HepG2 (cell line): ENCODE measurements around the gene IL1RL1. TPM values are rescaled to one million over a fixed set of nuclear protein-coding genes. Genes with fewer than 3 reads are reported as not detected.
A peak's percentile ranks its signal among the peaks of the same experiment; 100 is the strongest.

ENCODE experiments used
- ATAC-seq: fragments of 200-7000 bp; cut with Tn5 transposase; 3 replicates; pipeline ENCODE4 v1.9.1; 2020; ENCODE audit warnings: mild to moderate bottlenecking, moderate library complexity
- BruUV-seq: library from RNA; stranded (reverse); fragments of 400-500 nt; replicated peaks from 2 replicates; lab custom pipeline; 2021; lab: Mats Ljungman, UMichigan
- CTCF ChIA-PET: fragments of 300-600 bp; formaldehyde crosslinking; extraction: SDS; loops from one replicate; lab custom pipeline; 2021; ENCODE audit warnings: low total read pairs, inconsistent platforms, low intra/inter-chr PET ratio; lab: Yijun Ruan, JAX
- POLR2A ChIA-PET: fragments of 350-600 bp; sonication (Branson Sonifier 250); formaldehyde crosslinking; loops from one replicate; lab custom pipeline; 2020; ENCODE audit warnings: antibody characterized with exemption, inconsistent platforms; lab: Yijun Ruan, JAX
- DNase-seq: peaks from one replicate; pipeline ENCODE4 v3.0.0-alpha.2; 2015; ENCODE audit warnings: low spot score
- FAIRE-seq: peaks from 3 replicates; lab custom pipeline; 2011; peaks lifted over from hg19 to GRCh38; lab: Jason Lieb, UNC
- H2AFZ ChIP-seq: one replicate; pipeline ENCODE4 v1.6.1; 2011; ENCODE audit warnings: low read length, inconsistent platforms
- H3K27ac ChIP-seq: fragments of 300-600 bp; 3 replicates; pipeline ENCODE4 v1.8.0; 2011; ENCODE audit warnings: mixed run types, mild to moderate bottlenecking, mixed read lengths, low read length, inconsistent platforms; ENCODE audit not compliant: insufficient read depth; ENCODE audit errors: extremely low read length
- H3K27me3 ChIP-seq, 2 experiments: fragments of 200-600 bp in 1 of 2; 2 replicates in 1 of 2; 3 replicates in 1 of 2; pipeline versions ENCODE4 v1.6.0 to v1.8.0; 2011; ENCODE audit warnings: low read length in 2 of 2, mild to moderate bottlenecking in 2 of 2, moderate library complexity in 2 of 2, inconsistent platforms in 1 of 2; ENCODE audit not compliant: insufficient read depth in 2 of 2, control insufficient read depth in 1 of 2
- H3K36me3 ChIP-seq, 2 experiments: fragments of 200-600 bp in 1 of 2; replicated peaks in 1 of 2; 2 replicates in 1 of 2; 3 replicates in 1 of 2; pipeline versions ENCODE4 v1.5.1 to v1.8.0; 2011; ENCODE audit warnings: low read length in 2 of 2, inconsistent platforms in 1 of 2; ENCODE audit not compliant: insufficient read depth in 2 of 2, control insufficient read depth in 1 of 2
- H3K4me1 ChIP-seq: 2 replicates; pipeline ENCODE4 v1.5.1; 2012; ENCODE audit warnings: low read length, inconsistent platforms; ENCODE audit not compliant: insufficient read depth
- H3K4me2 ChIP-seq: 2 replicates; pipeline ENCODE4 v1.6.0; 2011; ENCODE audit warnings: low read depth, low read length, inconsistent platforms
- H3K4me3 ChIP-seq, 3 experiments: fragments of 200-600 bp in 1 of 3; sonication (generic), shearing (Covaris generic) in 1 of 3; replicated peaks in 1 of 3; 2 replicates each; pipeline ENCODE4 v1.5.1; 2011 to 2016; ENCODE audit warnings: low read length in 3 of 3, inconsistent platforms in 2 of 3, low read depth in 2 of 3, mild to moderate bottlenecking in 2 of 3, control low read depth in 1 of 3, mixed read lengths in 1 of 3; ENCODE audit not compliant: insufficient read depth in 1 of 3
- H3K79me2 ChIP-seq: one replicate; pipeline ENCODE4 v1.6.1; 2011; ENCODE audit warnings: low read length, inconsistent platforms; ENCODE audit not compliant: insufficient read depth
- H3K9ac ChIP-seq: 2 replicates; pipeline ENCODE4 v1.6.0; 2011; ENCODE audit warnings: mild to moderate bottlenecking, low read depth, low read length, inconsistent platforms; ENCODE audit not compliant: insufficient read depth
- H3K9me3 ChIP-seq: 2 replicates; pipeline ENCODE4 v1.5.1; 2012; ENCODE audit warnings: mild to moderate bottlenecking, low read length
- H4K20me1 ChIP-seq: 2 replicates; pipeline ENCODE4 v1.6.0; 2011; ENCODE audit warnings: inconsistent platforms, mild to moderate bottlenecking, low read length, moderate library complexity; ENCODE audit not compliant: insufficient read depth
- CAMTA2 ChIP-seq: sonication (generic); formaldehyde crosslinking; IDR thresholded peaks from 2 replicates; pipeline ENCODE4 v1.4.0; 2020; ENCODE audit warnings: mild to moderate bottlenecking, missing genetic modification reagents, borderline replicate concordance
- CBX1 ChIP-seq: IDR thresholded peaks from one replicate; pipeline ENCODE4 v1.6.1; 2016; ENCODE audit warnings: antibody characterized with exemption, low read depth
- PCBP1 ChIP-seq: fragments of 200-400 bp; formaldehyde crosslinking; IDR thresholded peaks from 2 replicates; pipeline ENCODE4 v1.6.1; 2017; ENCODE audit warnings: mild to moderate bottlenecking, low read depth, low read length, borderline replicate concordance
- SP4 ChIP-seq: sonication (generic); formaldehyde crosslinking; IDR thresholded peaks from 2 replicates; pipeline ENCODE4 v1.8.1; 2023; ENCODE audit warnings: mild to moderate bottlenecking, missing genetic modification reagents
- TBX2 ChIP-seq: sonication (generic); formaldehyde crosslinking; IDR thresholded peaks from 2 replicates; pipeline ENCODE4 v1.5.0; 2020; ENCODE audit warnings: missing genetic modification reagents, mild to moderate bottlenecking, borderline replicate concordance
- YY1 ChIP-seq: IDR thresholded peaks from 2 replicates; pipeline ENCODE4 v1.6.1; 2011; ENCODE audit warnings: low read length, low read depth, moderate library complexity, mild to moderate bottlenecking; ENCODE audit not compliant: insufficient read depth, insufficient replicate concordance
- ZNF12 ChIP-seq: sonication (generic); formaldehyde crosslinking; IDR thresholded peaks from 2 replicates; pipeline ENCODE4 v1.5.0; 2020; ENCODE audit warnings: missing genetic modification reagents
- ZNF460 ChIP-seq: sonication (generic); formaldehyde crosslinking; IDR thresholded peaks from 2 replicates; pipeline ENCODE4 v1.5.1; 2020; ENCODE audit warnings: missing genetic modification reagents, mild to moderate bottlenecking, borderline replicate concordance
- ZNF616 ChIP-seq: sonication (generic); formaldehyde crosslinking; IDR thresholded peaks from 2 replicates; pipeline ENCODE4 v1.5.0; 2020; ENCODE audit warnings: low read depth, mild to moderate bottlenecking, missing genetic modification reagents
- ZNF629 ChIP-seq: sonication (generic); formaldehyde crosslinking; conservative IDR thresholded peaks from 2 replicates; pipeline ENCODE4 v1.5.0; 2020; ENCODE audit warnings: missing genetic modification reagents
- WGBS: methylation state at CpG from one replicate; pipeline ENCODE4 v1.1.6; 2017; ENCODE audit warnings: low lambda C conversion rate; 5-methylcytosine and 5-hydroxymethylcytosine counted together
- in situ Hi-C: cut with HindIII; loops from 2 replicates; pipeline ENCODE4 v1.10.0; 2017; ENCODE audit warnings: low pct_unique_long_range_greater_than_20kb; ENCODE audit not compliant: extremely low pct_ligation_motif_present
- intact Hi-C: fragments of 100-400 bp; cut with micrococcal nuclease; formaldehyde crosslinking; loops from one replicate; pipeline ENCODE4 v1.10.0; 2022; ENCODE audit not compliant: unreplicated experiment
- polyA plus RNA-seq, 8 experiments: library from polyadenylated mRNA; depleted of rRNA in 3 of 8; stranded (reverse) in 7 of 8; unstranded in 1 of 8; fragments of >200 nt; fragmentation: Illumina TruSeq in 4 of 8; extraction: Trizol in 4 of 8; gene quantifications; 2 replicates each; pipeline versions ENCODE4 v1.2.1 to v1.2.3, GENCODE V29; 2011 to 2016; ENCODE audit warnings: low read depth in 4 of 8, missing spikeins in 1 of 8, mixed read lengths in 1 of 8; ENCODE audit not compliant: insufficient read depth in 1 of 8
- total RNA-seq, 5 experiments: library from RNA; depleted of rRNA; stranded (reverse); fragments of >200 nt; fragmentation: Illumina TruSeq; extraction: Trizol; gene quantifications; 2 replicates each; pipeline ENCODE4 v1.2.3, GENCODE V29; 2016; ENCODE audit warnings: low read depth in 1 of 5
- TF ChIP-seq, protein P1 (sequence below): sonication (generic); formaldehyde crosslinking; IDR thresholded peaks from 2 replicates; pipeline ENCODE4 v1.5.1; 2020; ENCODE audit warnings: missing genetic modification reagents, mild to moderate bottlenecking, borderline replicate concordance

IL1RL1 gene
- total and polyA plus RNA-seq, 2 of the 13 experiments (the other 11 are each of a cell fraction or from before 2014, with no cell fraction given) = 0.02 to 0.03 TPM

DNA sequence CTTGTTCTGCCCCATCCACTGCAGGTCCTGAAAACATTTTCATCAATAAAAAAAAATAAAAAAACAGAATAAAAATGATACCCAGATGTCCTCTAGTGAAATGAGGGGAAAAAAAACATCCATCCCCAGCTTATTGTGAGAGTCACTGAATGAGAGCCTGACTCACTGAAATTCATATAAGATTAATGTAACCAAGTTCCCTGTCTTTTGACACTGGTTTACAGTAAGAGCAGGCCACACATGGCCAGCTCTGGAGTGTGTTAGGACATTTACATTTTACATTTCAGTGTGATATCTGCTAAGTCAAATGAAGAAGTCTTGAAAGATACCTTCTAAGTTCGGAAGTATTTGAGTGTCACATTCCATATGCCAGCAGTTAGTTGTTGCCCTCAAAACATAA is 23.1 kb downstream of the IL1RL1 start (continued):
- TF ChIP-seq CAMTA2 = no peak
- no peak for TF ChIP-seq CBX1
- TF ChIP-seq, all 625 proteins: peak for 0

DNA sequence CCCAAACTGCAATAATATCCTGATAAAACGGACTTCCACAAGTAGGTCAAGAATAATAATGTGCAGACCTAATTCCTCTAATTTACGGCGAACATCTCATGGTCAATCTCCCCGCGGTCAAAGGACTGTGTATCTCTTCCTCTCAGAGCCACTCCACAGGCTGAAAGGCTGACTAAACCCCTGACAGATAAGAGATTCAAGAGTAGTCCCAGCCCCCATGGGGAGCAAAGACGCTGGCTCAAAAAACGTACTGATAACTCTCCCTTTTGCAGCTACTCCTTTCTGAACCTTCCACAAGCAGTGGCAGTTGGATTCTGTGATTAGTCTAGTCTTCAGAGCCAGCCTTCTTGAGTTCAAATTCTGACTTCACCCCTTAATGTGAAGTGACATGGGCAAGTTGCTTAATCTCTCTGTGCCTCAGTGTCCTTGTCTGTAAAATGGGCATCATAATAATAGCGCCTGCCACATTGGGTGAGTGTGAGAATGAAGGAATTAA is 24.6 kb downstream of the IL1RL1 start:
- Histone ChIP-seq H3K27ac (no peak overlapping the region), H3K27me3 (peaks cover 0 to 12% of the 10 kb centered on the region in 2 experiments; a peak in 1 of 5 replicates), H3K4me2 (no peak overlapping the region), H3K79me2 (no peaks in the 10 kb centered on the region), H3K4me3 (no peak overlapping the region), H2AFZ (no peak overlapping the region), H4K20me1 (no peaks in the 10 kb centered on the region), H3K4me1 (no peaks in the 10 kb centered on the region), H3K36me3 (no peaks in the 10 kb centered on the region), H3K9me3 (no peaks in the 10 kb centered on the region), H3K9ac (no peak overlapping the region)
- DNase-seq (no peak), ATAC-seq (no peak), FAIRE-seq (no peak)
- no TSS peak for BruUV-seq
- WGBS = 25% methylated on average over 8 of the region's 8 CpGs
- CTCF ChIA-PET = no interaction called here
- POLR2A ChIA-PET = no interaction called here
- in situ Hi-C loops (no loop called here), intact Hi-C loops (no loop called here)
- TF ChIP-seq ZNF12 (no peak), ZNF629 (peak; percentile 47), YY1 (no peak), ZNF460 (CRISPR knock-in tag) (no peak)

DNA sequence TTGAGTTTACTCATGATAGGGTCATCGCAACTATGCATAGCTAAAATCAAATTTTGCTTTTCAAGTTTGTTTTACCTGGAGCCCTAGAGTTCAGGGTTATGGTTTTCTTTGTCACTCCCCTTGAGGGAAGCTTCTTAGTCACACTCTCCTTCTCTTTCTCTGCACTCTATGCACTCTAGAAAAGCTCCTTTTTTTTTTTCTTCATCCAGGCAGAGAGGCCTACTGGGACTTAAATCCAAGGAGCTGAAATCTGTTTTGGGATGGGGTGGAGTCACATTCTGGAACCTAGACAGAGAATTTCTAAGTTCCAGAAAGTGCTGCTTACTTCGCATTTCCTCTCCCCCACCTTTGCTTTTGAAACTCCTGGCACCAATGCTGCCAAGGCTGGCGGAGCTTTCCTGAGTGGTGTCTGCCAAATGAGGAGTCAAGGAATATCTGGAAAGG is 25.2 kb downstream of the IL1RL1 start:
- no peaks in the 10 kb centered on the region for H3K9me3 ChIP-seq
- no peak overlapping the region for H3K9ac ChIP-seq
- DNase-seq (no peak), FAIRE-seq (no peak), ATAC-seq (no peak)
- in situ Hi-C loops (no loop called here), intact Hi-C loops (no loop called here)
- H3K27ac ChIP-seq = no peak overlapping the region
- H3K79me2 ChIP-seq = no peaks in the 10 kb centered on the region
- H3K4me2 ChIP-seq = no peak overlapping the region
- no peaks in the 10 kb centered on the region for H3K36me3 ChIP-seq
- H2AFZ ChIP-seq = no peak overlapping the region
- CTCF ChIA-PET = no interaction called here
- no peak overlapping the region for H3K4me3 ChIP-seq
- POLR2A ChIA-PET = no interaction called here
- H3K4me1 ChIP-seq = no peaks in the 10 kb centered on the region
- BruUV-seq = no TSS peak
- WGBS = 51% methylated on average over 3 of the region's 3 CpGs
- H3K27me3 ChIP-seq = peaks cover 0 to 14% of the 10 kb centered on the region in 2 experiments; a peak in 1 of 5 replicates
- H4K20me1 ChIP-seq = no peaks in the 10 kb centered on the region
- TF ChIP-seq PCBP1 = no peak
- TF ChIP-seq, protein P1, sequence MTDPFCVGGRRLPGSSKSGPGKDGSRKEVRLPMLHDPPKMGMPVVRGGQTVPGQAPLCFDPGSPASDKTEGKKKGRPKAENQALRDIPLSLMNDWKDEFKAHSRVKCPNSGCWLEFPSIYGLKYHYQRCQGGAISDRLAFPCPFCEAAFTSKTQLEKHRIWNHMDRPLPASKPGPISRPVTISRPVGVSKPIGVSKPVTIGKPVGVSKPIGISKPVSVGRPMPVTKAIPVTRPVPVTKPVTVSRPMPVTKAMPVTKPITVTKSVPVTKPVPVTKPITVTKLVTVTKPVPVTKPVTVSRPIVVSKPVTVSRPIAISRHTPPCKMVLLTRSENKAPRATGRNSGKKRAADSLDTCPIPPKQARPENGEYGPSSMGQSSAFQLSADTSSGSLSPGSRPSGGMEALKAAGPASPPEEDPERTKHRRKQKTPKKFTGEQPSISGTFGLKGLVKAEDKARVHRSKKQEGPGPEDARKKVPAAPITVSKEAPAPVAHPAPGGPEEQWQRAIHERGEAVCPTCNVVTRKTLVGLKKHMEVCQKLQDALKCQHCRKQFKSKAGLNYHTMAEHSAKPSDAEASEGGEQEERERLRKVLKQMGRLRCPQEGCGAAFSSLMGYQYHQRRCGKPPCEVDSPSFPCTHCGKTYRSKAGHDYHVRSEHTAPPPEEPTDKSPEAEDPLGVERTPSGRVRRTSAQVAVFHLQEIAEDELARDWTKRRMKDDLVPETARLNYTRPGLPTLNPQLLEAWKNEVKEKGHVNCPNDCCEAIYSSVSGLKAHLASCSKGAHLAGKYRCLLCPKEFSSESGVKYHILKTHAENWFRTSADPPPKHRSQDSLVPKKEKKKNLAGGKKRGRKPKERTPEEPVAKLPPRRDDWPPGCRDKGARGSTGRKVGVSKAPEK = no peak
- TF ChIP-seq SP4 (CRISPR knock-in tag) = no peak
- no peak for TF ChIP-seq TBX2 (CRISPR knock-in tag)
- no peak for TF ChIP-seq ZNF616
